K562 (cell line): ENCODE data around the gene NR3C2. TPM values are rescaled to one million over a fixed set of nuclear protein-coding genes. Genes with fewer than 3 reads are reported as not detected.

Experiments used
- ATAC-seq: fragments of 200-7000 bp; cut with Tn5 transposase; 3 replicates; pipeline ENCODE4 v1.9.1; 2020; ENCODE audit warnings: moderate library complexity
- BruUV-seq: library from RNA; stranded (reverse); fragments of 400-500 nt; replicated peaks from 2 replicates; lab custom pipeline; 2021; lab: Mats Ljungman, UMichigan
- CTCF ChIA-PET: fragments of 300-600 bp; formaldehyde crosslinking; extraction: SDS; loops from one replicate; lab custom pipeline; 2021; ENCODE audit warnings: low intra/inter-chr PET ratio; lab: Yijun Ruan, JAX
- POLR2A ChIA-PET: fragments of 300-600, 350-650 bp; sonication (Branson Sonifier 250); formaldehyde crosslinking; extraction: SDS; loops from one replicate; lab custom pipeline; 2021; ENCODE audit warnings: antibody characterized with exemption, inconsistent platforms; lab: Yijun Ruan, JAX
- DNase-seq, 4 experiments: peaks; one replicate each; pipeline versions ENCODE4 v3.0.0 to v3.0.0-alpha.2; 2011 to 2018; ENCODE audit warnings: low spot score in 3 of 4, mixed read lengths in 3 of 4; ENCODE audit errors: extremely low read depth in 1 of 4
- FAIRE-seq: peaks from 2 replicates; lab custom pipeline; 2011; peaks lifted over from hg19 to GRCh38; lab: Jason Lieb, UNC
- H2AFZ ChIP-seq: 2 replicates; pipeline ENCODE4 v1.6.0; 2011; ENCODE audit warnings: low read depth, low read length, control low read depth, inconsistent platforms
- H3K27ac ChIP-seq: fragments of 200-600 bp; 3 replicates; pipeline ENCODE4 v1.8.0; 2011; ENCODE audit warnings: low read depth, mild to moderate bottlenecking, control low read depth, inconsistent platforms, low read length, moderate library complexity, mixed read lengths; ENCODE audit errors: extremely low read depth
- H3K27me3 ChIP-seq, 2 experiments: fragments of 300-600 bp in 1 of 2; 2 replicates in 1 of 2; 3 replicates in 1 of 2; pipeline versions ENCODE4 v1.6.0 to v1.8.0; 2011; ENCODE audit warnings: inconsistent platforms in 2 of 2, low read length in 2 of 2, mild to moderate bottlenecking in 1 of 2, mixed read lengths in 1 of 2, moderate library complexity in 1 of 2; ENCODE audit not compliant: control insufficient read depth in 2 of 2, insufficient read depth in 2 of 2
- H3K36me3 ChIP-seq: fragments of 300-600 bp; 3 replicates; pipeline ENCODE4 v1.8.0; 2011; ENCODE audit warnings: mild to moderate bottlenecking, low read length, inconsistent platforms; ENCODE audit not compliant: control insufficient read depth, insufficient read depth
- H3K4me1 ChIP-seq, 2 experiments: fragments of 200-600 bp in 1 of 2; replicated peaks in 1 of 2; 2 replicates in 1 of 2; 3 replicates in 1 of 2; pipeline versions ENCODE4 v1.5.1 to v1.8.0; 2011; ENCODE audit warnings: inconsistent platforms in 2 of 2, low read length in 2 of 2, mild to moderate bottlenecking in 1 of 2, mixed read lengths in 1 of 2, moderate library complexity in 1 of 2; ENCODE audit not compliant: control insufficient read depth in 2 of 2, insufficient read depth in 2 of 2
- H3K4me2 ChIP-seq: 2 replicates; pipeline ENCODE4 v1.6.1; 2011; ENCODE audit warnings: low read length, control low read depth, inconsistent platforms, mixed read lengths; ENCODE audit not compliant: insufficient read depth
- H3K4me3 ChIP-seq: fragments of 200-600 bp; sonication (generic), shearing (Covaris generic); 2 replicates; pipeline ENCODE4 v1.5.1; 2016; ENCODE audit warnings: control low read depth, inconsistent platforms
- H3K79me2 ChIP-seq: fragments of 200-600 bp; 3 replicates; pipeline ENCODE4 v1.8.0; 2011; ENCODE audit warnings: low read length, inconsistent platforms; ENCODE audit not compliant: control insufficient read depth, insufficient read depth
- H3K9ac ChIP-seq, 2 experiments: 2 replicates each; pipeline versions ENCODE4 v1.6.0 to v1.6.1; 2011; ENCODE audit warnings: low read depth in 2 of 2, low read length in 2 of 2, control low read depth in 1 of 2, inconsistent platforms in 1 of 2, mild to moderate bottlenecking in 1 of 2, mixed read lengths in 1 of 2; ENCODE audit not compliant: insufficient read depth in 1 of 2
- H3K9me1 ChIP-seq: one replicate; pipeline ENCODE4 v1.6.0; 2011; ENCODE audit warnings: inconsistent platforms, mild to moderate bottlenecking, low read length, moderate library complexity; ENCODE audit not compliant: control insufficient read depth, insufficient read depth
- H3K9me3 ChIP-seq: replicated peaks from 2 replicates; pipeline ENCODE4 v1.5.1; 2011; ENCODE audit warnings: low read depth, low read length, inconsistent platforms; ENCODE audit not compliant: control insufficient read depth, insufficient read depth
- H4K20me1 ChIP-seq: replicated peaks from 2 replicates; pipeline ENCODE4 v1.6.1; 2011; ENCODE audit warnings: low read length, inconsistent platforms, mixed read lengths; ENCODE audit not compliant: control insufficient read depth, insufficient read depth
- CBX3 ChIP-seq, 2 experiments: IDR thresholded peaks; 1 replicate in 1 of 2; 2 replicates in 1 of 2; pipeline ENCODE4 v1.6.1; 2012; ENCODE audit warnings: inconsistent platforms in 2 of 2, low read length in 2 of 2, borderline replicate concordance in 1 of 2, control low read depth in 1 of 2
- CREB5 ChIP-seq: fragments of 250-450 bp; sonication (Bioruptor Pico); IDR thresholded peaks from 2 replicates; pipeline ENCODE4 v1.5.0; 2020; ENCODE audit warnings: mild to moderate bottlenecking
- SP2 ChIP-seq: IDR thresholded peaks from 2 replicates; pipeline ENCODE4 v1.6.1; 2011; ENCODE audit warnings: mild to moderate bottlenecking, low read depth, low read length, moderate library complexity; ENCODE audit not compliant: poor library complexity, severe bottlenecking; ENCODE audit errors: extremely low read depth
- ZNF184 ChIP-seq: sonication (generic); formaldehyde crosslinking; IDR thresholded peaks from 2 replicates; pipeline ENCODE4 v1.5.0; 2020; ENCODE audit warnings: missing genetic modification reagents
- WGBS: fragments of 100-300 bp; shearing (Covaris generic); methylation state at CpG from one replicate; pipeline ENCODE4 v1.1.6; 2016; ENCODE audit warnings: low coverage, mixed read lengths; ENCODE audit not compliant: insufficient coverage; ENCODE audit errors: missing lambda C conversion rate; 5-methylcytosine and 5-hydroxymethylcytosine counted together
- in situ Hi-C: fragments of 300-500 bp; cut with MboI; formaldehyde crosslinking; loops from 4 replicates; pipeline ENCODE4 v1.15.0; 2018; ENCODE audit warnings: inconsistent platforms, mixed read lengths
- intact Hi-C: fragments of 100-400 bp; cut with micrococcal nuclease; formaldehyde crosslinking; loops from 2 replicates; pipeline ENCODE4 v1.14.2; 2022
- polyA plus RNA-seq, 8 experiments: library from polyadenylated mRNA; depleted of rRNA in 4 of 8; stranded (reverse) in 5 of 8; unstranded in 3 of 8; fragments of >200 nt; fragmentation: Nextera tagmentation in 2 of 8; fragmentation: Illumina TruSeq in 1 of 8; extraction: Ambion mirVana in 2 of 8; extraction: Trizol in 1 of 8; gene quantifications; 2 replicates each; pipeline versions ENCODE4 v1.2.1 to v1.2.3, GENCODE V29; 2011 to 2014; ENCODE audit warnings: inconsistent platforms in 1 of 8, missing spikeins in 1 of 8
- total RNA-seq, 7 experiments: library from RNA; depleted of rRNA in 6 of 7; stranded (reverse); fragments of >200 nt in 6 of 7; fragmentation: Illumina TruSeq in 2 of 7; extraction: Trizol in 2 of 7; gene quantifications; 2 replicates each; pipeline versions ENCODE4 v1.2.1 to v1.2.3, GENCODE V29; 2011 to 2021; ENCODE audit warnings: low replicate concordance in 1 of 7
- TF ChIP-seq, protein P1 (sequence below), 2 experiments: fragments of 450-650 bp in 1 of 2; sonication (generic) in 1 of 2; formaldehyde crosslinking in 1 of 2; IDR thresholded peaks; 2 replicates each; pipeline versions ENCODE4 v1.7.1 to v1.9.0; 2016 to 2022; ENCODE audit warnings: inconsistent platforms in 1 of 2, mild to moderate bottlenecking in 1 of 2, missing genetic modification reagents in 1 of 2

Gene NR3C2
- total and polyA plus RNA-seq, 9 of the 15 experiments (the other 6 are each of a cell fraction or from before 2014, with no cell fraction given): 0.01 to 0.28 (median 0.16) TPM; not detected in 2

GRCh38 chr4:148109216-148109615 is 333.0 kb downstream of the NR3C2 start:
- WGBS: 0% methylated on average over 3 of the region's 3 CpGs
- H3K27ac ChIP-seq: no peak overlapping the region

More at GRCh38 chr4:148109216-148109615, 333.0 kb downstream of the NR3C2 start:
- BruUV-seq: no TSS peak
- Histone ChIP-seq H3K4me2 (no peak overlapping the region), H3K9me3 (no peaks in the 10 kb centered on the region), H4K20me1 (no peaks in the 10 kb centered on the region), H3K4me3 (no peak overlapping the region), H3K9me1 (no peaks in the 10 kb centered on the region), H3K4me1 (no peaks in the 10 kb centered on the region), H3K9ac (no peak overlapping the region), H3K36me3 (no peaks in the 10 kb centered on the region), H2AFZ (no peak overlapping the region), H3K79me2 (no peaks in the 10 kb centered on the region), H3K27me3 (no peaks in the 10 kb centered on the region)
- ATAC-seq (no peak), FAIRE-seq (no peak), DNase-seq (no peak)
- intact Hi-C loops: no loop called here
- ChIA-PET CTCF (no interaction called here), POLR2A (no interaction called here)
- in situ Hi-C loops: no loop called here
- no peak for TF ChIP-seq SP2
- TF ChIP-seq ZNF184 (CRISPR knock-in tag): no peak
- no peak for TF ChIP-seq CBX3 (IDR thresholded peaks at IDR 0.05; ENCODE audit: borderline replicate concordance in 1 of 2, low read length in 2 of 2)
- TF ChIP-seq, protein P1, sequence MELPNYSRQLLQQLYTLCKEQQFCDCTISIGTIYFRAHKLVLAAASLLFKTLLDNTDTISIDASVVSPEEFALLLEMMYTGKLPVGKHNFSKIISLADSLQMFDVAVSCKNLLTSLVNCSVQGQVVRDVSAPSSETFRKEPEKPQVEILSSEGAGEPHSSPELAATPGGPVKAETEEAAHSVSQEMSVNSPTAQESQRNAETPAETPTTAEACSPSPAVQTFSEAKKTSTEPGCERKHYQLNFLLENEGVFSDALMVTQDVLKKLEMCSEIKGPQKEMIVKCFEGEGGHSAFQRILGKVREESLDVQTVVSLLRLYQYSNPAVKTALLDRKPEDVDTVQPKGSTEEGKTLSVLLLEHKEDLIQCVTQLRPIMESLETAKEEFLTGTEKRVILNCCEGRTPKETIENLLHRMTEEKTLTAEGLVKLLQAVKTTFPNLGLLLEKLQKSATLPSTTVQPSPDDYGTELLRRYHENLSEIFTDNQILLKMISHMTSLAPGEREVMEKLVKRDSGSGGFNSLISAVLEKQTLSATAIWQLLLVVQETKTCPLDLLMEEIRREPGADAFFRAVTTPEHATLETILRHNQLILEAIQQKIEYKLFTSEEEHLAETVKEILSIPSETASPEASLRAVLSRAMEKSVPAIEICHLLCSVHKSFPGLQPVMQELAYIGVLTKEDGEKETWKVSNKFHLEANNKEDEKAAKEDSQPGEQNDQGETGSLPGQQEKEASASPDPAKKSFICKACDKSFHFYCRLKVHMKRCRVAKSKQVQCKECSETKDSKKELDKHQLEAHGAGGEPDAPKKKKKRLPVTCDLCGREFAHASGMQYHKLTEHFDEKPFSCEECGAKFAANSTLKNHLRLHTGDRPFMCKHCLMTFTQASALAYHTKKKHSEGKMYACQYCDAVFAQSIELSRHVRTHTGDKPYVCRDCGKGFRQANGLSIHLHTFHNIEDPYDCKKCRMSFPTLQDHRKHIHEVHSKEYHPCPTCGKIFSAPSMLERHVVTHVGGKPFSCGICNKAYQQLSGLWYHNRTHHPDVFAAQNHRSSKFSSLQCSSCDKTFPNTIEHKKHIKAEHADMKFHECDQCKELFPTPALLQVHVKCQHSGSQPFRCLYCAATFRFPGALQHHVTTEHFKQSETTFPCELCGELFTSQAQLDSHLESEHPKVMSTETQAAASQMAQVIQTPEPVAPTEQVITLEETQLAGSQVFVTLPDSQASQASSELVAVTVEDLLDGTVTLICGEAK (IDR thresholded peaks at IDR 0.05): no peak
- TF ChIP-seq, protein P1 (CRISPR knock-in tag; IDR thresholded peaks at IDR 0.05): no peak
- no peak for TF ChIP-seq CREB5 (CRISPR knock-in tag)
